Panc1 (cell line): ENCODE results near the gene AP3S1. TPM values are rescaled to one million over a fixed set of nuclear protein-coding genes. Genes with fewer than 3 reads are reported as not detected.

Experiments used
- ATAC-seq: fragments of 200-7000 bp; cut with Tn5 transposase; 2 replicates; pipeline ENCODE4 v1.9.1; 2020; ENCODE audit warnings: mild to moderate bottlenecking, moderate library complexity
- BruUV-seq: library from RNA; stranded (reverse); fragments of 400-500 nt; replicated peaks from 2 replicates; lab custom pipeline; 2021; lab: Mats Ljungman, UMichigan
- CTCF ChIA-PET: fragments of 300-600 bp; sonication (Branson Sonifier 250); formaldehyde crosslinking; loops from one replicate; lab custom pipeline; 2022; ENCODE audit warnings: antibody characterized with exemption; lab: Charles Lee
- POLR2A ChIA-PET: fragments of 300-600 bp; sonication (Branson Sonifier 250); formaldehyde crosslinking; loops from one replicate; lab custom pipeline; 2022; ENCODE audit warnings: antibody characterized with exemption; lab: Charles Lee
- DNase-seq: peaks from one replicate; pipeline ENCODE4 v3.0.0-alpha.2; 2010; ENCODE audit warnings: low read depth, low spot score
- H3K27ac ChIP-seq: 2 replicates; pipeline ENCODE4 v1.5.1; 2011; ENCODE audit warnings: mild to moderate bottlenecking, low read length, inconsistent platforms
- H3K27me3 ChIP-seq: fragments of 200-500 bp; sonication (Bioruptor generic); 2 replicates; pipeline ENCODE4 v1.6.0; 2014; ENCODE audit warnings: low read length, inconsistent platforms; ENCODE audit not compliant: control insufficient read depth, insufficient read depth
- H3K36me3 ChIP-seq: fragments of 200-500 bp; sonication (Bioruptor generic); 2 replicates; pipeline ENCODE4 v1.5.1; 2014; ENCODE audit warnings: inconsistent platforms, mild to moderate bottlenecking, low read length, moderate library complexity; ENCODE audit not compliant: control insufficient read depth, insufficient read depth
- H3K4me1 ChIP-seq: 2 replicates; pipeline ENCODE4 v1.5.1; 2011; ENCODE audit warnings: inconsistent platforms, mild to moderate bottlenecking, low read length, moderate library complexity; ENCODE audit not compliant: control insufficient read depth, insufficient read depth
- H3K4me3 ChIP-seq, 2 experiments: 2 replicates each; pipeline ENCODE4 v1.5.1; 2011 to 2012; ENCODE audit warnings: low read depth in 2 of 2, low read length in 2 of 2, mild to moderate bottlenecking in 2 of 2, inconsistent platforms in 1 of 2, moderate library complexity in 1 of 2
- H3K9me3 ChIP-seq: fragments of 200-500 bp; sonication (Bioruptor generic); 2 replicates; pipeline ENCODE4 v1.5.1; 2014; ENCODE audit warnings: low read depth, mild to moderate bottlenecking, inconsistent platforms, low read length, moderate library complexity; ENCODE audit not compliant: control insufficient read depth, insufficient read depth
- CTCF ChIP-seq: fragments of 450-650 bp; IDR thresholded peaks from 2 replicates; pipeline ENCODE4 v1.5.1; 2017; ENCODE audit warnings: mild to moderate bottlenecking
- POLR2AphosphoS5 ChIP-seq: IDR thresholded peaks from 2 replicates; pipeline ENCODE4 v1.6.1; 2012; ENCODE audit warnings: mild to moderate bottlenecking, low read depth, low read length, moderate library complexity
- REST ChIP-seq, 2 experiments: IDR thresholded peaks; 2 replicates each; pipeline ENCODE4 v1.6.1; 2011 to 2012; ENCODE audit warnings: low read depth in 2 of 2, control low read depth in 1 of 2, low read length in 1 of 2, mild to moderate bottlenecking in 1 of 2, moderate library complexity in 1 of 2; ENCODE audit not compliant: insufficient read depth in 1 of 2
- SIN3A ChIP-seq: IDR thresholded peaks from 2 replicates; pipeline ENCODE4 v1.6.1; 2012; ENCODE audit warnings: low read depth, mild to moderate bottlenecking, low read length, moderate library complexity, borderline replicate concordance; ENCODE audit not compliant: insufficient read depth
- TCF7L2 ChIP-seq: IDR thresholded peaks from 2 replicates; pipeline ENCODE4 v1.6.1; 2011; ENCODE audit warnings: mild to moderate bottlenecking, low read depth, low read length, inconsistent platforms
- in situ Hi-C: cut with HindIII; loops from 2 replicates; pipeline ENCODE4 v1.10.0; 2016; ENCODE audit warnings: low sequenced_read_pairs, low pct_unique_long_range_greater_than_20kb
- intact Hi-C: fragments of 100-400 bp; cut with micrococcal nuclease; formaldehyde crosslinking; loops from one replicate; pipeline ENCODE4 v1.10.0; 2022; ENCODE audit not compliant: unreplicated experiment
- total RNA-seq: library from RNA; stranded (reverse); gene quantifications from one replicate; pipeline ENCODE4 v1.2.1, GENCODE V29; 2021; ENCODE audit not compliant: unreplicated experiment

The AP3S1 gene
- total RNA-seq, 1 experiment from 2014 or later = 88.8 TPM

GRCh38 chr5:115800108-115800507, 41.6 kb upstream of the AP3S1 start:
- CTCF ChIA-PET = no interaction called here
- no peak overlapping the region for H3K4me3 ChIP-seq
- TF ChIP-seq SIN3A (no peak), TCF7L2 (no peak), CTCF (no peak), POLR2AphosphoS5 (no peak), REST (IDR thresholded peaks at IDR 0.05; ENCODE audit: insufficient read depth in 1 of 2, low read depth in 2 of 2, low read length in 1 of 2) (no peak)
- no peaks in the 10 kb centered on the region for H3K9me3 ChIP-seq
- ATAC-seq = no peak
- DNase-seq = no peak
- H3K27me3 ChIP-seq = peaks cover 2% of the 10 kb centered on the region; the same call in 1 of the 2 replicates
- no peak overlapping the region for H3K27ac ChIP-seq
- no TSS peak for BruUV-seq
- no peaks in the 10 kb centered on the region for H3K36me3 ChIP-seq
- POLR2A ChIA-PET = no interaction called here
- intact Hi-C loops = no loop called here
- H3K4me1 ChIP-seq = no peaks in the 10 kb centered on the region
- in situ Hi-C loops = no loop called here

- TF ChIP-seq POLR2AphosphoS5 (no peak), TCF7L2 (no peak), CTCF (no peak), REST (IDR thresholded peaks at IDR 0.05; ENCODE audit: insufficient read depth in 1 of 2, low read depth in 2 of 2, low read length in 1 of 2) (no peak), SIN3A (no peak)
- Histone ChIP-seq H3K4me3 (no peak overlapping the region), H3K27ac (no peak overlapping the region), H3K4me1 (no peaks in the 10 kb centered on the region), H3K9me3 (no peaks in the 10 kb centered on the region), H3K36me3 (no peaks in the 10 kb centered on the region), H3K27me3 (peaks cover 2% of the 10 kb centered on the region; the same call in 1 of the 2 replicates)
- CTCF ChIA-PET = no interaction called here
- in situ Hi-C loops (no loop called here), intact Hi-C loops (no loop called here)
- ATAC-seq (no peak), DNase-seq (no peak)
- POLR2A ChIA-PET = no interaction called here
- BruUV-seq = no TSS peak
These were observed 40.6 kb upstream of the AP3S1 start for GRCh38 chr5:115801152-115801551.
